Measurements from ENCODE around the gene PBX3. TPM values are rescaled to one million over a fixed set of nuclear protein-coding genes. Genes with fewer than 3 reads are reported as not detected.

Gene PBX3
- polyA plus RNA-seq, 1 donor (not counting 4 experiments of a cell fraction or from before 2014, with no cell fraction given), result 26.3 TPM

DNA sequence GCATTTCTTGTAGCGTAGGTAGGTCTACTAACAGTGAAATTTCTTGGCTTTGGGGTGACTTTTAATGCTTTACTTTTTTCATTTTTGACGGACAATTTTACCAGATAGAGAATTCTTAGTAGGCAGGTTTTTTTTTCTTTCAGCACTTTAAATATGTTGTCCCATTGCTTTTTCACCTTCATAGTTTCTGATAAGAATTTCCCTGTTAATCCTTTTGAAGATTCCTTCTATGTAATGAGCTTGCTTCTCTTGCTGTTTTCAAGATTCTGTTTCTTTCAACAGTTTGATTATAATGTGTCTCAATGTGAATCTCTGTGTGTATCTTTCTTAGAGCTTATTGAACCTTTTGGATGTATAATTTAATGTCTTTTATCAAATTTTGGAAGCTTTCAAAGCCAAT lies 35.5 kb downstream of the PBX3 start:
- FAIRE-seq (no peak), DNase-seq (ENCODE audit: low read depth, low spot score) (no peak)
- Histone ChIP-seq H3K9ac (ENCODE audit: control insufficient read depth, extremely low read depth, insufficient read depth, low read length) (no peak overlapping the region), H2AFZ (ENCODE audit: control insufficient read depth, low read length) (no peak overlapping the region), H3K4me2 (ENCODE audit: control insufficient read depth, extremely low read depth, insufficient read depth, low read depth, low read length) (no peak overlapping the region), H3K4me1 (ENCODE audit: control insufficient read depth, extremely low read depth, insufficient read depth, low read length) (no peaks in the 10 kb centered on the region), H4K20me1 (ENCODE audit: control insufficient read depth, extremely low read depth, insufficient read depth, low read length) (no peaks in the 10 kb centered on the region), H3K36me3 (ENCODE audit: control insufficient read depth in 2 of 2, extremely low read depth in 1 of 2, insufficient read depth in 2 of 2, low read length in 2 of 2) (no peaks in the 10 kb centered on the region), H3K79me2 (ENCODE audit: control insufficient read depth, insufficient read depth, low read length) (peaks cover 34% of the 10 kb centered on the region), H3K4me3 (ENCODE audit: control insufficient read depth in 2 of 3, extremely low read depth in 1 of 3, insufficient read depth in 2 of 3, low read depth in 1 of 3, low read length in 3 of 3) (no peak overlapping the region), H3K27ac (ENCODE audit: control insufficient read depth, insufficient read depth, low read length) (no peak overlapping the region), H3K27me3 (ENCODE audit: control insufficient read depth, extremely low read depth, insufficient read depth, low read length) (no peaks in the 10 kb centered on the region), H3K9me1 (ENCODE audit: control insufficient read depth, extremely low read depth, insufficient read depth, low read length) (no peaks in the 10 kb centered on the region), H3K9me3 (ENCODE audit: control insufficient read depth, low read depth, low read length) (no peaks in the 10 kb centered on the region)
- dilution Hi-C loops (cut with MboI; ENCODE audit: extremely low pct_ligation_motif_present, low sequenced_read_pairs), result no loop called here
- TF ChIP-seq EZH2 (IDR thresholded peaks at IDR 0.05; ENCODE audit: low read length), result no peak
- TF ChIP-seq, protein P1, sequence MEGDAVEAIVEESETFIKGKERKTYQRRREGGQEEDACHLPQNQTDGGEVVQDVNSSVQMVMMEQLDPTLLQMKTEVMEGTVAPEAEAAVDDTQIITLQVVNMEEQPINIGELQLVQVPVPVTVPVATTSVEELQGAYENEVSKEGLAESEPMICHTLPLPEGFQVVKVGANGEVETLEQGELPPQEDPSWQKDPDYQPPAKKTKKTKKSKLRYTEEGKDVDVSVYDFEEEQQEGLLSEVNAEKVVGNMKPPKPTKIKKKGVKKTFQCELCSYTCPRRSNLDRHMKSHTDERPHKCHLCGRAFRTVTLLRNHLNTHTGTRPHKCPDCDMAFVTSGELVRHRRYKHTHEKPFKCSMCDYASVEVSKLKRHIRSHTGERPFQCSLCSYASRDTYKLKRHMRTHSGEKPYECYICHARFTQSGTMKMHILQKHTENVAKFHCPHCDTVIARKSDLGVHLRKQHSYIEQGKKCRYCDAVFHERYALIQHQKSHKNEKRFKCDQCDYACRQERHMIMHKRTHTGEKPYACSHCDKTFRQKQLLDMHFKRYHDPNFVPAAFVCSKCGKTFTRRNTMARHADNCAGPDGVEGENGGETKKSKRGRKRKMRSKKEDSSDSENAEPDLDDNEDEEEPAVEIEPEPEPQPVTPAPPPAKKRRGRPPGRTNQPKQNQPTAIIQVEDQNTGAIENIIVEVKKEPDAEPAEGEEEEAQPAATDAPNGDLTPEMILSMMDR (optimal IDR thresholded peaks at IDR 0.05 in 1 of 3, IDR thresholded peaks at IDR 0.05 in 1 of 3, conservative IDR thresholded peaks at IDR 0.05 in 1 of 3; ENCODE audit: extremely low read depth in 1 of 3, insufficient read depth in 2 of 3, low read length in 3 of 3), result no peak

DNA sequence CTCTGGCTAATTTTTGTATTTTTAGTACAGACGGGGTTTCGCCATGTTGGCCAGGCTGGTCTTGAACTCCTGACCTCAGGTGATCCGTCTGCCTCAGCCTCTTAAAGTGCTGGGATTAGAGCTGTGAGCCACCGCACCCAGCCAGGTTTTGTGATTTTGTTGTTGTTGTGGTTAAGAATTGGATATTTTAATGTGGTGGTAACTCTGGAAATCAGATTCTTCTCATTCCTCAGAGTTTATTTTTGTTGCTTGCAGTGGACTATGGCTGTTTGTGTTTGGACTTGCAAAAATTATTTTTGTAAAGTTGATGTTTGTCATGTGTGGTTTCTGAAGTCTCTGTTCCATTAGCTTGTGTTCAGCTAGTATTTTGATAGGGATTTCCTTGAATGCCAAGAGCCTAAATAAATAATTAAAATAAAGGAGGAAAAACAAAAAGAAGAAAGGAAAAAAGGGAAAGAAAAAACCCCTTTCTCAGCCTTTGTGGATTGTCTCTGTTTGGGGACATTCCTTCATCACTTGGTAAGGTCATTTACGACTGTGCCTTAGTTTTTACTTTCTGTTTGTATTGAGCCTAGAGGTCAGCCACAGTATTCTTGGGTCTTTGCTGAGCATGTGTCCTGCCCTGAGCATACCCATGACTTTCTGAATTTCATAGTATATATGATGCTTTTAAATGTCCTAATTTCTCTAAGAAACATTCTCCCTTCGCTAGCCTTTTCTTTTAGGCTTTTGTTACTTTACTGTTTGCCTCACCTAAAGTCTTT lies 37.3 kb downstream of the PBX3 start:
- no peak for DNase-seq (ENCODE audit: low read depth, low spot score)
- H3K27ac ChIP-seq (ENCODE audit: control insufficient read depth, insufficient read depth, low read length), result no peak overlapping the region
- H4K20me1 ChIP-seq (ENCODE audit: control insufficient read depth, extremely low read depth, insufficient read depth, low read length), result no peaks in the 10 kb centered on the region
- H3K79me2 ChIP-seq (ENCODE audit: control insufficient read depth, insufficient read depth, low read length), result peaks cover 37% of the 10 kb centered on the region
- H2AFZ ChIP-seq (ENCODE audit: control insufficient read depth, low read length), result no peak overlapping the region
- dilution Hi-C loops (cut with MboI; ENCODE audit: extremely low pct_ligation_motif_present, low sequenced_read_pairs), result no loop called here
- H3K4me3 ChIP-seq (ENCODE audit: control insufficient read depth in 2 of 3, extremely low read depth in 1 of 3, insufficient read depth in 2 of 3, low read depth in 1 of 3, low read length in 3 of 3), result no peak overlapping the region
- H3K27me3 ChIP-seq (ENCODE audit: control insufficient read depth, extremely low read depth, insufficient read depth, low read length), result no peaks in the 10 kb centered on the region
- H3K9me1 ChIP-seq (ENCODE audit: control insufficient read depth, extremely low read depth, insufficient read depth, low read length), result no peaks in the 10 kb centered on the region
- H3K4me2 ChIP-seq (ENCODE audit: control insufficient read depth, extremely low read depth, insufficient read depth, low read depth, low read length), result no peak overlapping the region
- H3K9me3 ChIP-seq (ENCODE audit: control insufficient read depth, low read depth, low read length), result no peaks in the 10 kb centered on the region
- TF ChIP-seq, protein P1 (optimal IDR thresholded peaks at IDR 0.05 in 1 of 3, IDR thresholded peaks at IDR 0.05 in 1 of 3, conservative IDR thresholded peaks at IDR 0.05 in 1 of 3; ENCODE audit: extremely low read depth in 1 of 3, insufficient read depth in 2 of 3, low read length in 3 of 3), result no peak
- no peak for TF ChIP-seq EZH2 (IDR thresholded peaks at IDR 0.05; ENCODE audit: low read length)
- FAIRE-seq, result no peak
- no peaks in the 10 kb centered on the region for H3K4me1 ChIP-seq (ENCODE audit: control insufficient read depth, extremely low read depth, insufficient read depth, low read length)
- no peak overlapping the region for H3K9ac ChIP-seq (ENCODE audit: control insufficient read depth, extremely low read depth, insufficient read depth, low read length)
- H3K36me3 ChIP-seq (ENCODE audit: control insufficient read depth in 2 of 2, extremely low read depth in 1 of 2, insufficient read depth in 2 of 2, low read length in 2 of 2), result no peaks in the 10 kb centered on the region
